Caki2 (cell line): ENCODE measurements around the gene BAG5. TPM values are rescaled to one million over a fixed set of nuclear protein-coding genes. Genes with fewer than 3 reads are reported as not detected.

Experiments used
- DNase-seq: peaks from one replicate; pipeline ENCODE4 v3.0.0-alpha.2; 2015; ENCODE audit warnings: low read depth
- in situ Hi-C: cut with HindIII; loops from 2 replicates; pipeline ENCODE4 v1.10.0; 2016; ENCODE audit warnings: low sequenced_read_pairs, low pct_unique_long_range_greater_than_20kb, mixed read lengths
- total RNA-seq: library from RNA; depleted of rRNA; stranded (reverse); fragments of >200 nt; shearing (Covaris generic); gene quantifications from 2 replicates; pipeline ENCODE4 v1.2.3, GENCODE V29; 2014; ENCODE audit warnings: low replicate concordance

The BAG5 gene
- total RNA-seq, 1 experiment from 2014 or later, result 4.4 TPM

DNA sequence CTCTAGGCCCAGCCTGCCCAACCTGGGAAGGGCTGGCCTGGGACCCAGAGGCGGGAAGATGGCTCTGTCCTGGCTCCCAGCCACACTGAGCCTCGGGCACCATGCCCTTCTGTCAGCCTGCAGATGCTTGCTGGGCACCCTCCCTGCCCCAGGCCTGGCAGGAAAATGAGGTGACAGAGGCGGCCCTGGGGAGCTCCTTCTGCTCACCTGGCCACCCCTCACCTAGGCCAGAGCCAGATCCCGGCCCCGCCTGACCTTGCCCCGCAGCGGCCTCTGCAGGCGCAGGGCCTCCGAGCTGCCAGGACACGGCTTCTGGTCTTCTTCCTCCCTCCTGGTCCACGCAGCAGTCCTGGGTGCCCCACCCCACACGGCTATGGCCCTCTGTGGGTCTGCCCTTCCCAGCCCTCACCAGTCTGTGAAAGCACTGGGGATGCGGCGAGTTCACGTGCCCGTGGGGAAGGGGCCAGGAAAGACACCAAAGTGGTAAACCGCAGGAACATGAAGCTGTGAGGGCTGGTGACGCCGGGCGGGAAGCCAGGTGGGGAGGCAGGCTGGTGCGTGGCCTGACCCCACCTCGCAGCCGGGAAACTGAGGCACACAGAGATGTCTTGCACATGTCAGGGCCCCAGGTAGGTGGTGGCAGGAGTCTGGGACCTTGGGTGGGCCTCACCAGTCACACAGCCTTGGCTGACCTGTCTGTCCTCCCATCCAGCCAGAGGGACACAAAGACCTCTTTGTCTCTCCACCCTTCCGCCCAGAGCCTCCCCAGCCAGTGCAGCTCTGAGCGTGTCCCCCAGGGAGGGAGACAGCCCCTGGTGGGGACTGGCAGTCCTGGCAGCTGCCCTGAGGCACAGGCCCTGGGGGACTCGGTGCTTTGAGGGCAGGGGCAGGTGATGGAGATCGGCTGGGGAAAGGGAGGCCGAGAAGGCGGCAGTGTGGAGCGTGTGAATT, 12.8 kb downstream of the BAG5 start:
- in situ Hi-C loops, result no loop called here
- DNase-seq, result no peak

DNA sequence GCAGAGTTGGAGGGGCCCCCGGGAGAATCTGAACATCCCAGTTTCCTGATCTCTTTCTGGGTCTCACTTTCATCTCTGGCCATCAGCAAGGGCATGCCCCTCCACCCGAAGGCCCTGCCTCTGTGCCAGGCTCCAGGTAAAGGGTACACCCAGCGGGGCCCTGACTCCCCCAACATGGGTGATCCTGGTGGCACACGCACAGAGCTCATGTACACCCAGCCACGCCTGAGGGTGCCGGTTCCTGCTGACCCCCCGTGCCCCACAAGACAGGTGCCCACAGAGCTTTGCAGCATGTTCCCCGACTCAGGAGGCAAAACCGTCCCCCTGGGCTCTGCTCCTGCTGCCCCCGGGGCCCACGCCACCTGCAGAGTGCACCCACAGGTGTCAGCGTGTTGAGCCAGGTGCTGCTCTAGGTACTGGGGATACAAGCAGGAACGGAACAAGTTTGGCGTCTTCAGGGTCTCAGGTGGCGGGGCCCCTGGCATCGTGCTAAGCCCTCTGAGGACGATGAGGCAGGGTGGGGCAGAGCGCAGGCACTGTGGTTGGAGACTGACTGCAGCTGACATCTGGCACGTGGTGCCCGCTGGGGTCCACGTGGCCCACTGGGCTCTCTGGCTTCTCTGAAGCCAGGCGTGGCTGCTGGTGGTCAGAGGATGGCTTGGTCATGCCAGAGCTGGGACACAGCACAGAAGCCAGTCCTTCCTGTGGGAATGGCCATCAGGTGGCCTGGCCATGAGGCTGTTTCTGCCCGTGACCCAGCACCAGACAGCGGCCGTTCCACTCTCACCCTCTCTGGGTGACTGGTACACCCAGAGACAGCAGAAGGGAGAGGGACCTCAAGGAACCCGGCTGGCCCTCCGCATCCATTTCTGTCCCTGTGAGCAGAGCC, 13.8 kb downstream of the BAG5 start:
- in situ Hi-C loops, result no loop called here
- DNase-seq, result no peak

DNA sequence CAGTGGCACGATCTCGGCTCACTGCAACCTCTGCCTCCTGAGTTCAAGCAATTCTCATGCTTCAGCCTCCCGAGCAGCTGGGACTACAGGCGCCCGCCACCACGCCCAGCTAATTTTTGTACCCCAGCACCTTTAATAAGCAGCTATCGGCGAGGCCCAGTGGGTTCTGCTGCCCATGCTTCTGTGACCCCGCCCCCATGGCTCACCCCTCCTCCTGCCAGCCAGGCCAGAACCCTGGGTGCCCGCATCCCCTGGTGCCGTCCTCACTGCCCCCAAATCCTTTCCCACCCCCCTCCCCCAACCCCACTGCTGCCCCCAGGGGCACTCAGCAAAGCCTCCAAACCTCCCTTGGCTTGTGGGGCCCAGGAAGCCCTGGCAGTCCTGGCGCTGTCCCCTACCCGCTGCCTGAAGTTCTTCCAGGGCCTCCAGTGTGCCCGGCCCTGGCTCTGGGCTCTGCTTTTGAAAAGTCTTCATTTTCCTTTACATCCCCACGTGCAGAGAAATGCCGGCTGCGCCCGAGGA, 14.5 kb downstream of the BAG5 start:
- DNase-seq, result no peak
- in situ Hi-C loops, result no loop called here

DNA sequence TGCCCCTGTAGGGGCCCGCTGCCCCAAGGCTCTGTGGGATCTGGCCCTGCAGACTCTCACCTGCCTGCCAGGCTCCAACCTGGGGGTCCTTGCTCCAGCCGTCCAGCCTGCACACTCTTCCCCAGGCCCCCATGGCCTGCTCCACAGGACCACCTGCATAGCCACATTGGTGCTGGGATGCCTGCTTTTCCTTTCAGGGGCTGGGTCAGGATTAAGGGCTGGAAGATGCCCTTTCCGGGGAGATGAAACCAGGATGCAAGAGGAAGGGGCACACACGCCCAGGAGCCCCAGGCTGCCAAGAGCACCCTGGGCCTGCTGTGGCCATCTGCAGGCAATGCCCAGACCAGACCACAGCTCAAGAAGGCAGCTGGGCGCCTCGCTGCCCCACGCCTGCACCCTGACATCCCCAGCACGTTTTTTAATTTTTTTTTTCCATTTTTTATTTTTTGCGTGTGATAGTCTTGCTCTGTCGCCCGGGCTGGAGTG, 15.0 kb downstream of the BAG5 start:
- in situ Hi-C loops, result no loop called here
- DNase-seq, result no peak

DNA sequence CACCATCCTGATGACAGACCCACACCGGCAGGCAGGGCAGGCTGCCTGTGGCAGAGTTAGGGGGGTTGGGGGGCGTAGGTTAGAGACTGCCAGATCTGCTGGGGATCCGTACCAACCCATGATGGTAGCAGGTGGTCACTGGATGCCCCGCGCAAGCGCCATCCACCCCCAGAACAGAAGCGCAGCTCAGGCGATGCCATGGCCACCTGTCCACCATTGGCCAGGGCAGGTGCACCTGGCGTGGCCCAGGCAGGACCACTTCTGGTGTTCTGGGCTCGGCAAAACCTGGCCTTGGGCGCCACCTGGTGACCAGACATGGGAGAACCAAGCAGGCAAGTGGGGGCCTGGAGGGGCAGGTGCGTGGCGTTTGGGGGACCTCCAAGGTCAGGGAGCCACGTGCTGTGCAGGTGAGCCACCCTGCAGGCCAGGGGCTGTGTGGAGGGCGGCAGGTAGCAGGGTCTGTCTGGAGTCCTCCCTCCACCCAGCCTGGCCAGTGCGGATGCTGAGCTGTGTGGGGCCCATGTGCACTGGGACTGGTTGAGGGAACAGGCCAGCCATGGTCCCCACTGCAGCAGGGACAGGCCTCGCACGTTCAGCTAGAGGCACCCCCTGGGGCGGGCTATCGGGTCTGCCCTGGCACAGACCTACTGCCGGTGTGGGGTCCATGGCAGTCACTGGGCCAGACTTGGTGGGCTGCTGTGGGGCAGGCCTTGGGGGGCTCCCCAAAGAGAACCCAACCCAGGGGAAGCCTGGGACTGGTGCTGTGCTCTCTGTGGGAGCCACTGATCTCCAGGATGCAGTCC, 15.6 kb downstream of the BAG5 start:
- in situ Hi-C loops, result no loop called here
- DNase-seq, result no peak

DNA sequence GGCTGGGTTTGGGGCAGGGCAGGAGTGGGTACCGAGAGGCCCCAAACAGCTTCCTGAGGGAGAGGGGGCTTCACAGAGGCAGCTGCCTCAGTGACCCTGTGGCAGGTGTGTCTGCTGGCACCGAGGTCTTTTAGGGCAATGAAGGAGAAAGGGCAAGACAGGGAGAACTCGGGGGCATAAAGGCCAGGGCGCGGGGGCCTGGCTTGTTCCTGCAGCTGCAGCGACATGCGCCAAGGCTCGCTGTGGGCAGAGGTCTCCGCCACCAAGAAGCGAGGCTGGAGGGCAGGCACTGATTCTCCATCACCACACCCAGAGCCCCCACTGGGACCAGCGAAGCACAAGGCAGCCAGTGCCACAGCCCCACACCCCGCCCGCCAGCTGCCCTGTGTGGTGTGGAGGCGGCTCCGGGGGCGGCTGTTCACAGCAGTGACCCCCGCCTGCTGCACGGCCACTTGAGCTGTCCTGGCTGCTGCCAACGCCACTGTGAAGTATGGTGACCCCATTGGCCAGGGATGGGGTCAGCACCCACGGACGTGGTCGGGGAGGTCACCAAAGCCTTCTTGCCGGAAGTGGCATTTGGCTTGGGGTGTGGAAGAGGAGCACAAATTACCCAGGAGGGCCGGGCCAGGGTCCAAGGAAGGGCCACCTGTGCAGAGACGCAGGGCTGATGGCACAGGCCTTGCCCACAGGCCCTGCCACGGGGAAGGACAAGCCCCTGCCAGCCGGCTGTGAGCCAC, 16.4 kb downstream of the BAG5 start:
- in situ Hi-C loops, result no loop called here
- no peak for DNase-seq

DNA sequence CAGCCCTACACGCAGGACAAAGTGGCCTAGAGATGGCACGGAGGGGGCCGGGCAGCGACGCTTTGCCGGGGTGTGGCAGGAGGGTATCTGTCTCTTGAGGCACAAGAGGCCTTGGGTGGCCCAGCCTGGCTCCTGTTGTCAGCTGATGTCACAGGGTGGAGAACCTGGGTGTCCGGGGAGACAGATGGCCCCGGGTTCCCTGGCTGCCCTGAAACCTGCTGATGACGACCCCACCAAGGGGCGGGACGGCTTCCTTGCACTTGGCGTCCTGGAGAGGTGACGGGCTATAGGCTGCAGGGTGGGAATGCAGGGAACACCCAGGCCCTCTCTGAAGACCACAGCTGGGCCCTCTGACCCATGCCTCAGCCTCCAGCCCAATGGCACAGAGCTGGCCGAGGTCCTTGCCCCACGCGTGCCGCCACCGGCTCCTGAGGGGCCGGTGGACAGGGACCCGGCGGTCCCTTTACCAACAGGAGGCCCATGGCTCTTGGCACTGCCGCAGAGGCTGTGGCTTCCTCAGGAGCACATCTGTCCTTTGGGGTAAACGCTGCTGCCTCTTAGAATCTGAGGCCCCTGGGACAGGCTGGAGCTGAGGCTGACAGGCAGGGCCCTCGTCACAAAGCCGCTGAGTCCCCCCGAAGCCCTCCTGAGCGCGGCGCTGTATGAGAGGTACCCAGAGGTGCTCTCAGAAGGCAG, 17.1 kb downstream of the BAG5 start:
- in situ Hi-C loops, result no loop called here
- DNase-seq, result no peak

DNA sequence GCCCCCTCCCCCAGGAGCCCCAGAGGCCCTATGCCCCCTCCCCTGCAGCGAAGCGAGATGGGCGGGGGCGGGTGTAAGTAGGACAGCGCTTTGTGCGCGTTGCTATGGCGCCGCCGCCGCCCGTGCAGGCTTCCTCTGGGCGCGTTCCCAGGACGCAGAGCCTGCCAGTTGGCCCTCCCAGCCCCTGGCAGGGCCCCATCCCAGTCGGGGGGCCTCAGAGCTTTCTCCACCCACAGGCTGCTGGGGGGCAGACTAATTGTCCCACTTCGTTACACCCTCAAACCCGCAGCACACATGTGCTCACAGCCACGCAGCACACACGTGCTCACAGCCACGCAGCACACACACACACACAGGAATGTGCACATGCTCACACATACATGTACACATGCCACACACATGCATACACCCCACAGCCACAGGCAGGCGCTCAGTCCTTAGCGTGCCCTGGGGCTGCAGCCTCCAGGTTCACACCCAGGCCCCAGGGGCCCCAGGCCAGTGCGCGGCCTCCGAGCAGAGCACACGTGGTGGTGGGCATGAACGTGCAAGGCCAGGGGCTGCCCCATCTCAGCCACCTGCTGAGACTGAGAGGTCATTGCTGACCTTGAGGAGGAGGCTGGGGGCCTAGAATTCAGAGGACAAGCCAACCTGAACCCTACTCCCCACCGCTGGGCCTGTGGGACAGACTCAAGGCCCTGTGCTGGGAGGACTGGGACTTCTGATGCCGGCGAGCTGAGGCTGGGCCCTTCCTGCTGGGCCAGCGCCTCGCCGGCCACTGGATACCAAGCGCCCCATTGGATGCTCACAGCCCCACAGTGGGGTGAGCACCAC, 17.9 kb downstream of the BAG5 start:
- no peak for DNase-seq
- in situ Hi-C loops, result no loop called here

DNA sequence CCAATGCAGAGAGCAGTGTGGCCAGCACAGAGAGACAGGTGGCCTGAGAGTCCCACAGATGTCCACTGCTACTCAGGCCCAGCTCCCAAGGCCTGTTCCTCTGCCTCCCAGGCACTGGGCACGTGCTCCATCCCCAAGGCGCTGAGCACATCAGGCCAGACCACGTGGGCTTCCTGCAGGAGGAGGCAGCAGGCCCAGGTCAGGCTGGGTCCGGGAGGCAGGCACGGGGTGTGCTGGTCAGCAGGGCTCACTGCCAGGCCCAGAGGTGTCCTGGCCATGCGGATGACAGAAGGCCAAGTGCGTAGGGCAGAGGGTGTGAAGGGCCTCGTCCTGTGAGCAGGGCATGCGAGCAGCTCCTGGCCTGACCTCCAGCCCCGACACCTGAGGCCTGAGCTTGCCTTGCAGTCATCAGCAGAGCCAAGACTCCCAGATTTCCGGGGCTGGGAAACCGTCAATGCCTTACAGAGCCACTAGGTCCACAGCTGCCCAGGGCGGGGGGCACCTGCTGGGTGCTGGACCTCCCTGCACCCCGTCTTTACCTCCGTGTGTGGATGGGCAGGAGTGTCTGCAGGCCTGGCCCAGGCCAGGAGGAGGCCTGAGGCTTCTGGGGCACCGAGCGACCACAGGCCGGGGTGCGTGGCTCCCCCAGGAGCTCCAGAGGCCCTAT, 18.6 kb downstream of the BAG5 start:
- no peak for DNase-seq
- in situ Hi-C loops, result no loop called here

DNA sequence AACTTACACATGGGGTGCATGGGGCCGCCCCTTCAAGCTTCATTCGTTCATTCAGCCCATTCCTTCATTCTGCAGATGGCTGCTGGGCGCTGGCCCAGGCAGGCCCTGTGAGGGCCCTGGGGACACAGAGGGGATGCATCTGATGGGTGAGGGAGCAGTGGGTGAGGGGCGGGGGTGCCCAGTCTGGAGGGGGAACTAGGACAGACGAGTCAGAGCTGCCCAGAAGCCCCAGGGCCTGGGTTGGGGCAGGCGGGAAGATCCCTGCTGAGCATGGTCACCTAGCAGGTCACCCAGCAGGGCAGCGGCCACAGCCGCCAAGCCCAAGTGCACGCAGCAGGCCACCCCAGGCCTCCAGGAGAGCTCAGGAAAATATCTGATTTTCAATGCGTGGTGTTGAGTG, 19.3 kb downstream of the BAG5 start:
- in situ Hi-C loops, result no loop called here
- no peak for DNase-seq

DNA sequence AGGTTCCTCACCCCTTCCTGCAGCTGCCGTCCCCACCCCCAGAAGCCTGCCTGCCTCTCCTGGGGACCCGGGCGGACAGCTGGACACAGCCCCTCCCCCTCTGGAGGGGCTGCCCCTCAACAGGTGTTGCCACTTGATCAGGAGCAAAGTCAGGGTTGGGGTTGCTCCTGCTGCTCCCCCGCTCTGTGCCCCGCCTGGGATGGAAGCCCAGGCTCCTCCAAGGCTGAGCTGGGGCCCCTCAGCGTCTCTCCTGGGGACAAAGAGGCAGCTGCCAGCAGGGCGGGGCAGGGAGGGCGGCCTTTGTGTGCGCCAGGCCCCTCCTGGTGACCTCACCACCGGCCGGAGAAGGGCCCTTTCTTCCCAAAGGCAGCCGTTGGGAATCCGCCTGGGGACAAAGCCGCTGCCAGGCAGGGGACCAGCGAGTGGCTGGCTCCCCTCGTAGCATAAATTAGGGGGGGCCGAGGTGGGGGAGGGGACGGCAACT, 19.8 kb downstream of the BAG5 start:
- DNase-seq, result no peak
- in situ Hi-C loops, result no loop called here

DNA sequence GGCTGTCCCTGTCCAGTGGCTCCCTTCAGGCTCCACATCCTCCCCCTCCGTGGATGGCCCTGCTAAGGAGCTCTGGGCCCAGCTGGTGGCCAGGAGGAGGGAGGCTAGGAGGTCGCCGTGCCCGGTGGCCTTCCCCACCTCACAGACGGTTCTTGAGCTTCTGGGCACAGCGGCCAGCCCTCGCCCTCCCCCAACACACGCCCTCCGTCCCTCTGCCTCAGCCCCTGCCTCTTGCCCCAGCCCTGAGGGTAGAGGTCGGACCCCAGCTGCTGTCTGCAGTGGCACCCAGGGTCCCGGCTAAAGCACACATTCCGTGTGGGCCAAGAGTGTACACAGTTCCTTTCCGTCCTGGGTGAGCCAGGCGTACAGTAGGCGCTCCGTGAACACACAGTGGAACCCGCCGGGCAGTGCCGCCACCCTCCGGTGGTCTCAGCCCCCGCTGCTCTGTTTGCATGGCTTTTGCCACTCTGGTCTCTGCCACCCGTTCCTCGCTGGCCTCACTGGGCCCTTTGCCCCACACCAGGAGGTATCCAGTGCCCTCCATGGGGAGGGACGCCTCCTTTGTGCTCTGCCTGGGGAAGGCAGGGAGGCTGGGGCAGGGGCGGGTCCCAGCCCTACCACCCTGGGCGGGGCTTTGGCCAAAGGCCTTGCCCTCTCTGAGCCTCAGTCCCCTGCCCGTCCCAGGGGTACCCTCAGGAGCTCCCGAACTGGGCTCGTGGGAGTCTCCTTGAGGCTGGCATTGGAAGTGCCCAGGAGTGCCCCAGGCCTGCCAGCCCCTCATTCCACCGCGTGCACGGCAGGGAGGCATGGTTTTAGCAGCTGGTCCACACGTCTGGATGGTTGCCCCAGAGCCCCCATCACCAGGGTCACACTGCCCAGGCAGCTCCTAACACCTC, 20.5 kb downstream of the BAG5 start:
- no peak for DNase-seq
- in situ Hi-C loops, result no loop called here

DNA sequence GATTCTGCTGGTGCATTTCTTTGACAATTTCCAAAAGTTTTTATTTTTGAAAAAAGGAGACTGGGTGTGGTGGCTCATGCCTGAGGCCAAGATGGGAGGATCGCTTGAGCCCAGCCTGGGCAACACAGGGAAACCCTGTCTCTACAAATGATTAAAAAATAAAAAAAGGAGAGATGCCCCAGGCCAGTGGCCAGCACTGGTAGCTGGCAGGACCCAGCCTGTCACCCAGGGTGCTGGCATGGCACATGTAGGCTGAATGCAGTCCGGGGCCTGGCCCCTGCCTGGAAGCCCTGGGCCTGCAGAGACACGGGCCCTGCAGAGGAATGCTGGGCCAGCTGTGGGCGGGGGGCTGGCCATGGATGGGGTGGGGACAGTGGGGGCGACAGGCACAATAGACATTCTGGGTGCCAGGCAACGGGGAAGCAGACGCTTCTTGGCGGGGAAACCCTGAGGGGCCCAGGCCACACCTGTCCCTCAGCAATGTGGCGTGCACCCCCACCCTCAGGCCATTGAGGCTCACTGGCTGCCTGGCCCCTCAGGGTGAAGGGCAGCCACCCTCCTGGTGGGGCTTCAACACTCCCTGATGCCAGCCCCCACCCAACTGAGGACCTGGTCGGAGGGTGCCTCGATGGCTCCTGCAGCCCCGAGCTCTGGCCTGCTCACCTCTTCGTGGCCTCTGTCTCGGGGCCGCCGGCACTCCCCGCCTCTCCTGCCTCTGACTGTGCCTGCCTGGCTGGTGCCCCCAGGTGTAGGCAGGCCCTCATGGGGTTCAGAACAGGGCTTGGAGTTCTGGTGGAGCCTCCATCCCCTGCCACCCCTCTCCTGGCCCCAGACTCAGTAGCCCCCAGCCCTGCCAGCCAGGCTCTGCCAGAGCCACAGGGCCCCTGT, 21.4 kb downstream of the BAG5 start:
- in situ Hi-C loops, result no loop called here
- DNase-seq, result no peak
